ENCODE results near the gene CNNM2.
"Not testable (repeated sequence)": the region's sequence is repeated elsewhere in the genome, so short reads cannot be mapped to it uniquely, and the experiment has no call there.

Gene CNNM2

GRCh38 chr10:103111918-103112877, 194.1 kb downstream of the CNNM2 start:
- no peak for DNase-seq

GRCh38 chr10:103114876-103115275, 196.8 kb downstream of the CNNM2 start:
- DNase-seq: no peak

DNA sequence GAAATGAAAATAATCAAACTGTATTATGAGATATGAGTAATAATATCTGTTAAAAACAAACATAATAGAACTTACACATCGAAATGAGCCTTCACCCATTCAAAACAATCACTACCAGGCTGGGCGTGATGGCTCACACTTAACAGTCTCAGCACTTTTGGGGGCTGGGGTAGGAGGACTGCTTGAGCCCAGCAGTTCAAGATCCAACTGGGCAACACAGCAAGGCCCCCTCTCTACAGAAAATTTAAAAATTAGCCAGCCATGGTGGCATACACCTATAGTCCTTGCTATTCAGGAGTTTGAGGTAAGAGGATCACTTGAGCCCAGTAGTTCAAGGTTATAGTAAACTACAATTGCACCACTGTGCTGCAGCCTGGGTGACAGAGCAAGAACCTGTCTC, 199.2 kb downstream of the CNNM2 start:
- no peak for DNase-seq

GRCh38 chr10:103120546-103120945, 202.5 kb downstream of the CNNM2 start:
- no peak for DNase-seq

DNA sequence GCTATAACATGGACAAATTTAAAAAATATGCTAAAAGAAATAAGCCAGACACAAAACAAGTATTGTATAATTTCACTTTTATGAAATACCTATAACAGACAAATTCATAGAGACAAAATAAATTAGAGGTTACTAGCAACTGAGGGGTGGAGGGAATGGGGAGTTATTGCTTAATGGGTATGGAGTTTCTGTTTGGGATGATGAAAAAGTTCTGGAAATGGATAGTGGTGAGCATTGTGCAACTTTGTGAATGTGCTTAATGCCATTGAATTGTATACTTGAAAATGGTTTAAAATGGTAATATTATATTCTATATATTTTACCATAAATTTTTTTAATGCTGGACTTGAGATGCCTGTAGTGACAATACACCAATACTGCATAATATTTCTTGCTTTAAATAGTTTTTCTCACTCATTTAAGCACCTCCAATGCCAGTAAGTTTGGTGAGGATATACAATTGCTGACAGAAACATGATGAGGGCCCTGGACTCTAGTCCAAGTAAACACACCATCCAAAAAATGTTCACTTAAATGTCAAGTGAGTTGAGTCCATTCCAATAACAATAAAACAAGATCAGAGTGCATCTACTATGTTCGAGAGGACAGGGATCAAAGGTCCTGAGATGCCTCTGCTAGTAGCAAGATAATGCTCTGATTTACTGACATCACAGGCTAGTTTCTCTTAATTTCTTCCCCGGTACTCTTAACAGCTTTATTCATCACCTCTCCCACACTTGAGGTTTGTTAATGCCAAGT, 203.1 kb downstream of the CNNM2 start:
- DNase-seq: no peak

DNA sequence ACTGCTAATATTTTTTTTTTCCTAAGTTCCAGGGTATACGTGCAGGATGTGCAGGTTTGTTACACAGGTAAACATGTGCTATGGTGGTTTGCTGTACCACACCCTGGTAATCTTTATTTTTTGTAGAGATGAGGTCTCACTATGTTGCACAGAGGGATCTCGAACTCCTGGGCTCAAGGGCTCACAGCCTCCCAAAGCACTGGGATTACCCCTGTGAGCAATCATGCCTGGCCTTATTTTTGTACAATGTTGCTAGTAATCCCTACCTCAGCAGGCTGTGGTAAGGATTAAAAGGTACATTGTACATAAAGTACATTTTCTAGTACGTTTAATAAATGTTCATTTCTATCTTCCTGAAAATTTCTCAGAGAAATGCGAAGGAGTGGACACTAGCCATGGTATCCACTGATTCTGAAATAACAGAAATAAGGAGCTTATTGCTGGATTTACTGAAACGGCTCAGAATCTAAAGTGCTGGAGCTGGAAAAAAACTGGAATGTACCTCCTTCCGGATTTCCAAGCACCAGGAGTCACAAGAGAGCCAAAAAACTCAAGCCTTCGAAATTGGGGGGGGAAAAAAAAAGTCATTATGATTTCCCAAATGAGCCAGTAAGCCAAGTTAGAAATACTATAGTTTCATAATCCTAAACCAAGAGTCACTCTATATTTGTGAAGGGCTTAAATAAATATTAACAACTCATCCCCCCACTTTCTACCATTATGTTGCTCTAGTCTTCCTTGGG, 205.4 kb downstream of the CNNM2 start:
- no peak for DNase-seq

GRCh38 chr10:103124420-103125096, 206.5 kb downstream of the CNNM2 start:
- DNase-seq: no peak

GRCh38 chr10:103125323-103126267, 207.5 kb downstream of the CNNM2 start:
- no peak for DNase-seq

- no peak for DNase-seq
Measured at GRCh38 chr10:103127241-103127640, 209.1 kb downstream of the CNNM2 start.

DNA sequence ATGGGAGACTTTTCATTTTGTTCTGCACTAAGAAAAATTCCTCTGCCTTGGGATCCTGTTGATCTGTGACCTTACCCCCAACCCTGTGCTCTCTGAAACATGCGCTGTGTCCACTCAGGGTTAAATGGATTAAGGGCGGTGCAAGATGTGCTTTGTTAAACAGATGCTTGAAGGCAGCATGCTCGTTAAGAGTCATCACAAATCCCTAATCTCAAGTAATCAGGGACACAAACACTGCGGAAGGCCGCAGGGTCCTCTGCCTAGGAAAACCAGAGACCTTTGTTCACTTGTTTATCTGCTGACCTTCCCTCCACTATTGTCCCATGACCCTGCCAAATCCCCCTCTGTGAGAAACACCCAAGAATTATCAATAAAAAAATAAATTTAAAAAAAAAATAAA, 212.1 kb downstream of the CNNM2 start:
- DNase-seq: not testable (repeated sequence)

- no peak for DNase-seq
Measured at GRCh38 chr10:103130910-103131309, 212.8 kb downstream of the CNNM2 start.

DNA sequence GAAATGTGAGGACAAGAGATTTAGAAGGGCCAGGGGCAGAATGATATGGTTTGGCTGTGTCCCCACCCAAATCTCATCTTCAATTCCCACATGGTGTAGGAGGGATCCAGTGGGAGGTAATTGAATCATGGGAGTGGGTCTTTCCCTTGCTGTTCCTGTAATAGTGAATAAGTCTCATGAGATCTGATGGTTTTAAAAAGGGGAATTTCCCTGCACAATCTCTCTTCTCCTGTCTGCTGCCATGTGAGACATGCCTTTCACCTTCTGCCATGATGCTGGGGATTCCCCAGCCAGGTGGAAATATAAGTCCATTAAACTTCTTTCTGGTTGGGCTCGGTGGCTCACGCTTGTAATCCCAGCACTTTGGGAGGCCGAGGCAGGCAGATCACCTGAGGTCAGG, 217.1 kb downstream of the CNNM2 start:
- not testable (repeated sequence) for DNase-seq

- DNase-seq: no peak
Measured at GRCh38 chr10:103139803-103140202, 221.7 kb downstream of the CNNM2 start.
